Effector memory CD4-positive, alpha-beta T cell (primary cell): ENCODE results near the gene TECPR2.

ENCODE experiments used
- DNase-seq, 3 donors: peaks; one replicate each; pipeline ENCODE4 v3.0.0-alpha.2; 2020
- H3K27ac ChIP-seq: 2 replicates; pipeline ENCODE4 v1.7.0; 2013; ENCODE audit warnings: mild to moderate bottlenecking, low read length, moderate library complexity; ENCODE audit not compliant: insufficient read depth, poor library complexity, severe bottlenecking
- H3K27me3 ChIP-seq: replicated peaks from 2 replicates; pipeline ENCODE4 v1.7.0; 2013; ENCODE audit warnings: mild to moderate bottlenecking, low read length; ENCODE audit not compliant: insufficient read depth, control insufficient read depth, poor library complexity, severe bottlenecking
- H3K36me3 ChIP-seq: 2 replicates; pipeline ENCODE4 v1.7.0; 2013; ENCODE audit warnings: mild to moderate bottlenecking, low read length, moderate library complexity; ENCODE audit not compliant: control insufficient read depth, insufficient read depth
- H3K4me1 ChIP-seq: 2 replicates; pipeline ENCODE4 v1.7.0; 2013; ENCODE audit warnings: low read length, mild to moderate bottlenecking; ENCODE audit not compliant: control insufficient read depth, insufficient read depth, poor library complexity, severe bottlenecking
- H3K4me3 ChIP-seq: 2 replicates; pipeline ENCODE4 v1.7.0; 2013; ENCODE audit warnings: low read length, low read depth, mild to moderate bottlenecking; ENCODE audit not compliant: insufficient read depth, poor library complexity, severe bottlenecking
- H3K9me3 ChIP-seq: 2 replicates; pipeline ENCODE4 v1.7.0; 2013; ENCODE audit warnings: mild to moderate bottlenecking, low read length, moderate library complexity; ENCODE audit not compliant: control insufficient read depth

Gene TECPR2

GRCh38 chr14:102474934-102475333, 112.2 kb downstream of the TECPR2 start:
- Histone ChIP-seq H3K27me3 (no peaks in the 10 kb centered on the region), H3K9me3 (no peaks in the 10 kb centered on the region), H3K36me3 (no peaks in the 10 kb centered on the region), H3K4me3 (no peak overlapping the region), H3K27ac (no peak overlapping the region), H3K4me1 (peaks cover 8% of the 10 kb centered on the region)
- no peak for DNase-seq

DNA sequence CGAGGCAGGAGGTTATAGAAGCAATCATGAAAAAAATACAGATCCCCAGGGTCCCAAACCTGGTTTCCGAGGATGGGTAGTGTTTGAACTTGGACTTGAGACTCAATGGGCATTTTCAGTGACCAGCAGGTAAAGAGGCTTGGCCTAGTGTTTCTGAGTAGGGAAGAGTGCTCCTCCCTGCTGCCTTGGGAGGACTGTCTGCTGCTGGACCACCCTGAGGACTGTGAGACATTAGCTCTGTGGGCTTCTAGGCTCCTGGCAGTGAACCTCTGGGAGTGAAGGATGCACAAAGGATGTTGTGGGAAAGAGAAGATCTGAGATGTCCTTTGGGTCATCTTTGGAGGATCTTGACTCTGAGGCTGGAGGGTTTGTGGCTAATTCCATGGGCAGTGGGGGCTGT, 116.4 kb downstream of the TECPR2 start:
- Histone ChIP-seq H3K9me3 (no peaks in the 10 kb centered on the region), H3K4me3 (no peak overlapping the region), H3K27me3 (no peaks in the 10 kb centered on the region), H3K27ac (no peak overlapping the region), H3K36me3 (no peaks in the 10 kb centered on the region), H3K4me1 (no peaks in the 10 kb centered on the region)
- no peak for DNase-seq

DNA sequence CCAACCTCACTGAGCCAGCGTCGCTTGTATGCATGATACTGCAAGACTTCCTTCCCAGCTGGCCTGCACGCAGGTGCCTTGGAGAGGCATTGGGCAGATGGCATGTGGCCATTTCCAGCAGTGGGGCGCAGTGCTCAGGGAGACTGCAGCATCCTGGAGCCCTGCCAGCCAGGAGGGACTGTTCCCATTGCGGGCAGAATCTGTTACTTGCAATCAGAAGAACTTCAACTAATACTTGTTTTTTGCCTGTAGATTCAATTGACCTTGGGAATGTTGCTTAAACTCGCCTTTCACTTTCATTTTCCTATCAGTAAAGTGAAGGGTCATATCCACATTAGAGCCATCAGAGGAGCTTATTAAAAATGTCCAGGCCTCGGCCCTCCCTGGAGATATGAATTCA, 117.0 kb downstream of the TECPR2 start:
- no peak overlapping the region for H3K27ac ChIP-seq
- no peaks in the 10 kb centered on the region for H3K27me3 ChIP-seq

DNA sequence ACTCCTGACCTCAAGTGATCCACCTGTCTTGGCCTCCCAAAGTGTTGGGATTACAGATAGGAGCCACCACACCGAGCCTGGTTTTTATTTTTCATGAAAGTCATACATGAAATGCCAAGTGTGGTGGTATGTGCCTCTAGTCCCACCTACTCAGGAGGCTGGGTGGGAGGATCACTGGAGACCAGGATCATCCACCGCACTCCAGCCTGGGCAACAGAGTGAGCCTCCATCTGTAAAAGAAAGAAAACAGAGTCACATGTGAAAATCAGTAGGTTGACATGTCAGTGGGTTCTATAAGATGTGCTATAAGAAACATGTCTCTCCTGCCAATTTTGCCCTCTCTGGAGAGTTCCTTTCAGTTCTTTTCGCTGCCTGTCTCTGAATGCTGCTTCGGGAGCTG, 118.6 kb downstream of the TECPR2 start:
- H3K9me3 ChIP-seq: no peaks in the 10 kb centered on the region
- H3K27ac ChIP-seq: no peak overlapping the region
- no peak for DNase-seq
- no peaks in the 10 kb centered on the region for H3K36me3 ChIP-seq
- H3K4me3 ChIP-seq: no peak overlapping the region
- H3K4me1 ChIP-seq: no peaks in the 10 kb centered on the region
- no peaks in the 10 kb centered on the region for H3K27me3 ChIP-seq

More for the DNA sequence above, 117.0 kb downstream of the TECPR2 start:
- no peak for DNase-seq
- no peaks in the 10 kb centered on the region for H3K4me1 ChIP-seq
- H3K4me3 ChIP-seq: no peak overlapping the region
- no peaks in the 10 kb centered on the region for H3K9me3 ChIP-seq
- H3K36me3 ChIP-seq: no peaks in the 10 kb centered on the region

DNA sequence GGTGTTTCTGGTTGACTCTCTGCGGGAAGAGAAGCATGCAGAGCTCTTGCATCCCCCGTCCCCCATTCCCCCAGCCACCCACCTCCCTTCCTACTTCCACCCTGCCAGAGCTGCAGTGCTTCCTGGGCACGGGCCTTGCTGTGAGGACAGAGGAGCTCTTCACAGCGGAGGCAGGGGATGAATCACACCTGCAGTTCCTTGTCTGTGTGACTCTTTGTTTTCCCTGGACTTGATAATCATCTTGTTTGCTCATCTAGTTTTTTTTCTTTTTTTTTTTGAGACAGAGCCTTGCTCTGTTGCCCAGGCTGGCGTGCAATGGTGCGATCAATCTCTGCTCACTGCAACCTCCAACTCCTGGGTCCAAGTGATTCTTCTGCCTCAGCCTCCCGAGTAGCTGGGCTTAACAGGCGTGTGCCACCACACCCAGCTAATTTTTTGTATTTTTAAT, 119.1 kb downstream of the TECPR2 start:
- no peak overlapping the region for H3K4me3 ChIP-seq
- no peaks in the 10 kb centered on the region for H3K9me3 ChIP-seq
- H3K27ac ChIP-seq: no peak overlapping the region
- no peaks in the 10 kb centered on the region for H3K36me3 ChIP-seq
- H3K27me3 ChIP-seq: no peaks in the 10 kb centered on the region
- no peak for DNase-seq
- no peaks in the 10 kb centered on the region for H3K4me1 ChIP-seq

- Histone ChIP-seq H3K4me1 (no peaks in the 10 kb centered on the region), H3K27me3 (no peaks in the 10 kb centered on the region), H3K36me3 (no peaks in the 10 kb centered on the region), H3K9me3 (no peaks in the 10 kb centered on the region), H3K4me3 (no peak overlapping the region), H3K27ac (no peak overlapping the region)
- DNase-seq: no peak
These were observed 121.6 kb downstream of the TECPR2 start for GRCh38 chr14:102484316-102484715.

DNA sequence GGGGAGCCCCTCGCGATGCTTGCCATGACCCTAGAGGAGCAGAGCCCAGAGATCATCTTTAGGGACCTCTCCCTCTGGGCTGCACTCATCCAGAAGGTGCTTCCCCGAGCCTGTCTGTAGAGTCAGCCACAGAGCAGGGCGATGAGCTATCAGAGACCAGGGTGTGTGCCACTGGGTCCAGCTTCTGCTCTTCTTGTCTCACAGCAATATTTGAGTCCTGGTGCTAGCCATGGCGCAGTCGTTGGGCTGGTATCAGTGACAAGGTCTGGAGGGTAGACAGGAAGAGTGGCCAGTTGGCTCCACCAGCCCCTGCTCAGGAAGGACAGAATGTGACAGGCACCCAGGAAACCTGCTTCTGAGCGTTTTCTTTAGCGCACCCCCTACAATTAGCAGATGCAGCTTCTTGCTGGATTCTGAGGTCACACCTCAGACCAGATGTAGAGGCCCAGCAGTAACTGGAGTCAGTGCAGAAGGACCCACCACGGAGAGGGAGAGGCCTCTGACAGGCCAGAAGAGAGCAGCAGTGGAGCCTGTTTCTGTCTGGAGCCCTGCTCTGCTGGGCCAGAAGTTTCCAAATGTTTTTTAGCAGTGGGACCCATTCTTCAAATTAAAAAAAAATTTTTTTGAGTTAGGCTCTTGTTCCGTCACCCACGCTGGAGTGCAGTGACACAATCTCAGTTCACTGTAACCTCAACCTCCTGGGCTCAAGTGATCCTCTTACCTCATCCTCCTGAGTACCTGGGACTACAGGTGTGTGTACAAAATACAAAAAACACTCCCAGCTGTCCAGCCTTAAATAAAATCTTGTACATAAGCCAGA, 123.2 kb downstream of the TECPR2 start:
- Histone ChIP-seq H3K9me3 (no peaks in the 10 kb centered on the region), H3K36me3 (no peaks in the 10 kb centered on the region), H3K4me1 (no peaks in the 10 kb centered on the region), H3K27ac (no peak overlapping the region), H3K27me3 (no peaks in the 10 kb centered on the region), H3K4me3 (no peak overlapping the region)
- DNase-seq: no peak

DNA sequence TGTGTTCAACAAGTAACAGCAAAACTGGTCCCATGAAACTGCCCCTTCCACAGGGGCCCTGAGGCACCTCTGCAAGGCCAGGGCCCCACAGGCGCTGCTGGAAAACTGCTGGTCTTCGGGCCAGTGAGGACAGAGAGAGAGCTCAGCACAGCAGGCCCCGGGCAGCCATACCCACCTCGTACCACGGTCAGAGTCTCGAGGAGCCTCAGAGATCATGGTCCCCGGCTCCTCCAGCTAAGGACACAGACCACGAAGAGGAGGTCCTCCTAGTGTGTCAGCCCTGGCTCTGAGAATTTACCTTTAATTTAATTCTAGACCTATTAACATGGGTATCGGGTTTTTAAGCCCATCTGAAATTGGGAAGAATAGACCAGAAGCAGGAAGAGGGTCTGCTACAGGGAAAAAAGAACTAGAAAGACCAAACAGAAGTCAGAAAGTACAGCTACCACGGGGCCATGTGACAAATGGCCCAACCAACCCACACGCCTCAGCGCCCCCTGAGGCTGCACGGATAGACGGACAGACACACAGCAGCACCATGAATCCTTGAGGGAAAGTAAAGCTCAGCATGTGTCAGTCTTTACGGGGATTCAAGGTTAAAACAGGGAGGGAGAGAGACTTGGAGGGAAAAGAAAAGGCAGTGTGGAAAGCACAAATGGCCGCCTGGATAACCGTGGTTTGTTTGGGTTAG, 123.9 kb downstream of the TECPR2 start:
- Histone ChIP-seq H3K4me1 (no peaks in the 10 kb centered on the region), H3K27ac (no peak overlapping the region), H3K9me3 (no peaks in the 10 kb centered on the region), H3K27me3 (no peaks in the 10 kb centered on the region), H3K4me3 (no peak overlapping the region), H3K36me3 (no peaks in the 10 kb centered on the region)
- DNase-seq: no peak

- Histone ChIP-seq H3K27ac (no peak overlapping the region), H3K4me3 (no peak overlapping the region), H3K27me3 (no peaks in the 10 kb centered on the region), H3K9me3 (no peaks in the 10 kb centered on the region), H3K36me3 (no peaks in the 10 kb centered on the region), H3K4me1 (no peaks in the 10 kb centered on the region)
- DNase-seq: no peak
These were observed 124.5 kb downstream of the TECPR2 start for GRCh38 chr14:102487204-102487577.

DNA sequence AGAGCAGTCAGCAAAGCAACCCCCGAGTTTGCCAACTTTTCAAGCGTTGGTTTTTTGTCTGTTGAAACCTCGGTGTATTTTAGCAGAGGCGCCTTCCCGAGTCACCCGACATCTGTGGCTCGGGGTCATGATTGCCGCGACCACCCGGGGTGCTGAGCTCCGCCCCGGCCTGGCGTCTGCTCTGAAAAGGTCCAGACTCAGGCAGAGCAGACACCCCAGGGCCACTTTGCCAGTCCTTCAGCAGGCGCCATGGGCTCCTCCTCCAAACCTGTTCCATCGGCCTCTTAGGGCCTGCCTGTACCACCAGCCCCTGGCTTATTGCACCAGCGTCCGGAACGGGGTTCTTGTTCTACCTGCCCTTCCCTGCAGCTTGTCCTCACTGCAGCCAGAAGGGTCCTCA, 127.7 kb downstream of the TECPR2 start:
- Histone ChIP-seq H3K36me3 (no peaks in the 10 kb centered on the region), H3K4me3 (no peak overlapping the region), H3K27me3 (no peaks in the 10 kb centered on the region), H3K9me3 (no peaks in the 10 kb centered on the region), H3K27ac (no peak overlapping the region), H3K4me1 (no peaks in the 10 kb centered on the region)
- DNase-seq: no peak
